DND-41 (cell line): ENCODE data around the gene SCN10A.

Source experiments
- ATAC-seq: fragments of 200-7000 bp; cut with Tn5 transposase; 3 replicates; pipeline ENCODE4 v1.9.1; 2021; ENCODE audit warnings: low read depth; ENCODE audit not compliant: insufficient read depth
- DNase-seq: peaks from one replicate; pipeline ENCODE4 v3.0.0-alpha.2; 2020
- H2AFZ ChIP-seq: 2 replicates; pipeline ENCODE4 v1.6.0; 2012; ENCODE audit warnings: low read depth, low read length
- H3K27ac ChIP-seq: 2 replicates; pipeline ENCODE4 v1.5.1; 2012; ENCODE audit warnings: low read length, inconsistent platforms
- H3K27me3 ChIP-seq: fragments of 200-600 bp; sonication (generic); 2 replicates; pipeline ENCODE4 v1.6.0; 2012; ENCODE audit warnings: low read length, mild to moderate bottlenecking, inconsistent platforms; ENCODE audit not compliant: insufficient read depth, poor library complexity
- H3K36me3 ChIP-seq: 2 replicates; pipeline ENCODE4 v1.5.1; 2012; ENCODE audit warnings: low read length, inconsistent platforms; ENCODE audit not compliant: insufficient read depth
- H3K4me1 ChIP-seq: 2 replicates; pipeline ENCODE4 v1.5.1; 2012; ENCODE audit warnings: mild to moderate bottlenecking, low read length; ENCODE audit not compliant: insufficient read depth
- H3K4me2 ChIP-seq: 2 replicates; pipeline ENCODE4 v1.6.0; 2012; ENCODE audit warnings: mild to moderate bottlenecking, moderate library complexity, low read length, inconsistent platforms; ENCODE audit not compliant: insufficient read depth
- H3K4me3 ChIP-seq, 2 experiments: fragments of 200-600 bp in 1 of 2; shearing (Covaris generic) in 1 of 2; 2 replicates each; pipeline ENCODE4 v1.5.1; 2012 to 2016; ENCODE audit warnings: inconsistent platforms in 2 of 2, low read length in 2 of 2, mild to moderate bottlenecking in 2 of 2, low read depth in 1 of 2, moderate library complexity in 1 of 2
- H3K79me2 ChIP-seq: 2 replicates; pipeline ENCODE4 v1.6.0; 2012; ENCODE audit warnings: low read length, inconsistent platforms; ENCODE audit not compliant: insufficient read depth
- H3K9ac ChIP-seq: 2 replicates; pipeline ENCODE4 v1.6.0; 2012; ENCODE audit warnings: low read depth, mild to moderate bottlenecking, inconsistent platforms, low read length, moderate library complexity
- H3K9me3 ChIP-seq: 2 replicates; pipeline ENCODE4 v1.5.1; 2012; ENCODE audit warnings: low read length, moderate library complexity, mild to moderate bottlenecking, inconsistent platforms; ENCODE audit not compliant: insufficient read depth, severe bottlenecking
- H4K20me1 ChIP-seq: 2 replicates; pipeline ENCODE4 v1.6.0; 2012; ENCODE audit warnings: low read length; ENCODE audit not compliant: insufficient read depth
- EZH2 ChIP-seq: IDR thresholded peaks from 3 replicates; pipeline ENCODE4 v1.6.1; 2012; ENCODE audit warnings: borderline replicate concordance, low read depth, mild to moderate bottlenecking, moderate library complexity, low read length, inconsistent platforms; ENCODE audit not compliant: severe bottlenecking
- TF ChIP-seq, protein P1 (sequence below): IDR thresholded peaks from 2 replicates; pipeline ENCODE4 v1.5.1; 2012; ENCODE audit warnings: borderline replicate concordance, low read length, moderate library complexity, mild to moderate bottlenecking; ENCODE audit not compliant: poor library complexity, severe bottlenecking; ENCODE audit errors: extremely low read depth

SCN10A gene

DNA sequence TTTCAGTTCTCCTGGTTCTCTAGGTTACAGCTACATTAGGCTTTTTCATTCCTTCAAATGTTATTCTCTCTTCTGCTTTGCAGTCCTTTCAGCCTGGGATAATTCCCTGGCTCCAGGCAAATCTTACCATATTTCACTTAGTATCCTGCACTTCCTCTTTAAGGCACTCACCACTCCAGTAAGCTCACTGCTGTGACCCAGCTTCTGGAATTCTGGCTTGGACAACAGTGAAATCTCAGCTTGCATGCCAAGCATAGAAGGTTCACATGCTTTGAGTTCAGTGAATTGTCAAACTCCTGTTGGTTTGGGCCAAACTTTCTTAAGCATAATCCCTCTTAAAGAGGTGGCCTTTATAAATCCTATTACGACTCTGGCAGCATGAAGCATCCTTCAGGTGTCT is 69.4 kb downstream of the SCN10A start:
- no peak for DNase-seq
- no peak overlapping the region for H3K4me3 ChIP-seq
- no peak for ATAC-seq
- no peaks in the 10 kb centered on the region for H3K36me3 ChIP-seq
- no peak overlapping the region for H3K27ac ChIP-seq
- no peaks in the 10 kb centered on the region for H3K4me1 ChIP-seq
- H3K27me3 ChIP-seq, result peaks cover 6% of the 10 kb centered on the region
- no peak overlapping the region for H3K9ac ChIP-seq
- H3K4me2 ChIP-seq, result no peak overlapping the region
- no peak overlapping the region for H2AFZ ChIP-seq
- H4K20me1 ChIP-seq, result no peaks in the 10 kb centered on the region
- TF ChIP-seq, protein P1, sequence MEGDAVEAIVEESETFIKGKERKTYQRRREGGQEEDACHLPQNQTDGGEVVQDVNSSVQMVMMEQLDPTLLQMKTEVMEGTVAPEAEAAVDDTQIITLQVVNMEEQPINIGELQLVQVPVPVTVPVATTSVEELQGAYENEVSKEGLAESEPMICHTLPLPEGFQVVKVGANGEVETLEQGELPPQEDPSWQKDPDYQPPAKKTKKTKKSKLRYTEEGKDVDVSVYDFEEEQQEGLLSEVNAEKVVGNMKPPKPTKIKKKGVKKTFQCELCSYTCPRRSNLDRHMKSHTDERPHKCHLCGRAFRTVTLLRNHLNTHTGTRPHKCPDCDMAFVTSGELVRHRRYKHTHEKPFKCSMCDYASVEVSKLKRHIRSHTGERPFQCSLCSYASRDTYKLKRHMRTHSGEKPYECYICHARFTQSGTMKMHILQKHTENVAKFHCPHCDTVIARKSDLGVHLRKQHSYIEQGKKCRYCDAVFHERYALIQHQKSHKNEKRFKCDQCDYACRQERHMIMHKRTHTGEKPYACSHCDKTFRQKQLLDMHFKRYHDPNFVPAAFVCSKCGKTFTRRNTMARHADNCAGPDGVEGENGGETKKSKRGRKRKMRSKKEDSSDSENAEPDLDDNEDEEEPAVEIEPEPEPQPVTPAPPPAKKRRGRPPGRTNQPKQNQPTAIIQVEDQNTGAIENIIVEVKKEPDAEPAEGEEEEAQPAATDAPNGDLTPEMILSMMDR, result no peak
- TF ChIP-seq EZH2, result no peak
- no peaks in the 10 kb centered on the region for H3K79me2 ChIP-seq
- H3K9me3 ChIP-seq, result no peaks in the 10 kb centered on the region

DNA sequence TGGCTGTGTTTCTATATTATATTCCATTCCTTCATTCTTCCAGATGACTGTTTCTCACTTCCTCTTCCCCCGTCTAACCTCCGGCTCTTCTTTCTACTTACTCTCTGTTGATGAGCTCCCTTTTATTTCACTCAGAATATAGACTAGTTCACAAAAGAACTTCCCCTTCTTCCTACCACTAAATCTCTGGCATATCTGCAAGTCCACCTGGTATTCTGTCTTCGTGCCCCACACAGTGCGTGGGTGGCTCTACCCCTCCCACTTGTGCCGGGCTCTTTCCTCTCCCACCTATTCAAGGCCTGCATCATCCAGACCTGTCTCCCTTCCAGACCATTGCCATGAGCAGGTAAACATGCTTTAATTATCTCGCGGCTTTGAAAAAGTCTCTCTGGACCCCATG is 73.0 kb downstream of the SCN10A start:
- Histone ChIP-seq H3K9me3 (no peaks in the 10 kb centered on the region), H3K27ac (no peak overlapping the region), H3K9ac (no peak overlapping the region), H3K4me3 (no peak overlapping the region), H4K20me1 (no peaks in the 10 kb centered on the region), H3K79me2 (no peaks in the 10 kb centered on the region), H3K4me1 (no peaks in the 10 kb centered on the region), H2AFZ (no peak overlapping the region), H3K27me3 (peaks cover 12% of the 10 kb centered on the region), H3K4me2 (no peak overlapping the region), H3K36me3 (no peaks in the 10 kb centered on the region)
- TF ChIP-seq, protein P1, result no peak
- TF ChIP-seq EZH2, result no peak
- no peak for DNase-seq
- no peak for ATAC-seq

DNA sequence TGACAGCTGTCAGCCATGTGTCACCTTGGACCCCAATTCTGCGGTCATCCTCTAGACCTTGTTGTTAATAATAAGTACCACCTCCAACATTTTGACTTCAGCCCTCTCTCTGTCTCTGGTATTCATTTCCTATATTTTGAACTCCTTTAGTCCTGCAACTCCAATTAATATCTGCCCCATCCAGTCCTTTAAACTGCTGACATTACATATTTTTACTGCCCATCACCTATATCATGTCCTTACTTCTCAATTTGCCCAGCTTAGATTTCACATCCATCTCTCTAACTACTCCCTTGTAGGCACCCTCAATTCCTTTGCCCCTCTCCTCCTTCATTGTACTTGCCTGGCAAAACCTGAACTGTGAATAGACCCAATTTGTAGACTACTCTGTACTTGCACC is 73.5 kb downstream of the SCN10A start:
- no peaks in the 10 kb centered on the region for H3K79me2 ChIP-seq
- ATAC-seq, result no peak
- no peak overlapping the region for H3K9ac ChIP-seq
- H3K27ac ChIP-seq, result no peak overlapping the region
- no peak for TF ChIP-seq EZH2
- TF ChIP-seq, protein P1, result no peak
- H3K4me1 ChIP-seq, result no peaks in the 10 kb centered on the region
- no peaks in the 10 kb centered on the region for H4K20me1 ChIP-seq
- no peak overlapping the region for H3K4me3 ChIP-seq
- peaks cover 12% of the 10 kb centered on the region for H3K27me3 ChIP-seq
- H2AFZ ChIP-seq, result no peak overlapping the region
- H3K36me3 ChIP-seq, result no peaks in the 10 kb centered on the region
- no peaks in the 10 kb centered on the region for H3K9me3 ChIP-seq
- H3K4me2 ChIP-seq, result no peak overlapping the region
- DNase-seq, result no peak

DNA sequence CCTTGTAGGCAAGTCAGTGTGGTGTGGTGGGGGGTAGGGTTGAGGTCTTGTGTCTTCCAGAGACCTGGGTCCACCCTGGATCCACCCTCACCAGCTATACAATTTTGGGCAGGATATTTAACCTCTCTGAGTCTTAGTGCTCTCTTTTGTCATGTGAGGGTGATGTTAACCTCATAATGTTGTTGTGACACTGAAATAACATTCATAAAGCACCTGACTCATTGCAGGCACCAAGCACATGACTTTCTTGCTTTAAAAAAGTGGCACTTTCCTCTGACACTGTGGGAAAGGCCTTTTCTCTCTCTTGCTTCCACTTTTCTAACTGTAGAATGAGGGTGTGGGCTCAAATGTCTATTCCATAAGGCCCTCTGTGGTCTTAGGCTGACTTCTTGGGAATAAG is 75.5 kb downstream of the SCN10A start:
- DNase-seq (no peak), ATAC-seq (no peak)
- no peaks in the 10 kb centered on the region for H3K9me3 ChIP-seq
- H2AFZ ChIP-seq, result no peak overlapping the region
- H3K4me1 ChIP-seq, result no peaks in the 10 kb centered on the region
- H3K27ac ChIP-seq, result no peak overlapping the region
- no peak overlapping the region for H3K4me3 ChIP-seq
- H3K4me2 ChIP-seq, result no peak overlapping the region
- no peak overlapping the region for H3K9ac ChIP-seq
- TF ChIP-seq, protein P1, result no peak
- no peak for TF ChIP-seq EZH2
- H3K79me2 ChIP-seq, result no peaks in the 10 kb centered on the region
- no peaks in the 10 kb centered on the region for H4K20me1 ChIP-seq
- H3K36me3 ChIP-seq, result no peaks in the 10 kb centered on the region
- peaks cover 18% of the 10 kb centered on the region for H3K27me3 ChIP-seq
